Measurements from ENCODE around the gene EPHA7.

DNA sequence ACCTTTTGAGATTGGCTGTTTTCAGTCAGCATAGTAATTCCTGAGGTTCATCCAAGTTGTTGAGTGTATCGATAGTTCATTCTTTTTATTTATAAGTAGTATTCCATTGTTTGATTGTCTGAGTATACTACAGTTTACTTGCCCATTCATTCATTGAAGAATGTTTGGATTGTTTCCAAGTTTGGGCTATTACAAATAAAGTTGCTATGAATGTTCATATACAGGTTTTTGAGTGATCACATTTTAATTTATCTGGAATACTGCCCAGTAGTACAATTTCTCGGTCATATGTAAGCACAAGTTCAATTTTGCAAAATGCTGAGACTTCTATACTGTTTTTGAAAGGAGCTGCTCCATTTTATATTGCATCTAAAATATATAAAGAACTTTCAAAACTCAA lies 14.2 kb upstream of the EPHA7 start:
- TF ChIP-seq POLR2A (IDR thresholded peaks at IDR 0.05) (no peak), POLR2AphosphoS5 (IDR thresholded peaks at IDR 0.05) (no peak), EP300 (IDR thresholded peaks at IDR 0.05) (no peak)
- TF ChIP-seq, protein P1, sequence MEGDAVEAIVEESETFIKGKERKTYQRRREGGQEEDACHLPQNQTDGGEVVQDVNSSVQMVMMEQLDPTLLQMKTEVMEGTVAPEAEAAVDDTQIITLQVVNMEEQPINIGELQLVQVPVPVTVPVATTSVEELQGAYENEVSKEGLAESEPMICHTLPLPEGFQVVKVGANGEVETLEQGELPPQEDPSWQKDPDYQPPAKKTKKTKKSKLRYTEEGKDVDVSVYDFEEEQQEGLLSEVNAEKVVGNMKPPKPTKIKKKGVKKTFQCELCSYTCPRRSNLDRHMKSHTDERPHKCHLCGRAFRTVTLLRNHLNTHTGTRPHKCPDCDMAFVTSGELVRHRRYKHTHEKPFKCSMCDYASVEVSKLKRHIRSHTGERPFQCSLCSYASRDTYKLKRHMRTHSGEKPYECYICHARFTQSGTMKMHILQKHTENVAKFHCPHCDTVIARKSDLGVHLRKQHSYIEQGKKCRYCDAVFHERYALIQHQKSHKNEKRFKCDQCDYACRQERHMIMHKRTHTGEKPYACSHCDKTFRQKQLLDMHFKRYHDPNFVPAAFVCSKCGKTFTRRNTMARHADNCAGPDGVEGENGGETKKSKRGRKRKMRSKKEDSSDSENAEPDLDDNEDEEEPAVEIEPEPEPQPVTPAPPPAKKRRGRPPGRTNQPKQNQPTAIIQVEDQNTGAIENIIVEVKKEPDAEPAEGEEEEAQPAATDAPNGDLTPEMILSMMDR (IDR thresholded peaks at IDR 0.05), result no peak
